Upper lobe of left lung (tissue), 6 donors: Measurements from ENCODE around the gene TDRKH. TPM values are rescaled to one million over a fixed set of nuclear protein-coding genes. Genes with fewer than 3 reads are reported as not detected.

ENCODE experiments used
- ATAC-seq, 2 donors: fragments of 200-7000 bp; cut with Tn5 transposase; one replicate each; pipeline ENCODE4 v1.9.1; 2022; ENCODE audit warnings: mild to moderate bottlenecking in 2 of 2, moderate library complexity in 2 of 2; ENCODE audit not compliant: low FRiP score in 2 of 2
- DNase-seq, 2 donors: peaks; one replicate each; pipeline ENCODE4 v3.0.0-alpha.2; 2019 to 2020
- H3K27ac ChIP-seq, 4 donors: fragments of 200-600 bp; sonication (generic); one replicate each; pipeline ENCODE4 v1.5.1; 2016 to 2019
- H3K27me3 ChIP-seq, 4 donors: fragments of 200-600 bp; sonication (generic); one replicate each; pipeline ENCODE4 v1.5.1; 2017 to 2019
- H3K36me3 ChIP-seq, 4 donors: fragments of 200-600 bp; sonication (generic); one replicate each; pipeline ENCODE4 v1.5.1; 2016 to 2019
- H3K4me1 ChIP-seq, 4 donors: fragments of 200-600 bp; sonication (generic); one replicate each; pipeline ENCODE4 v1.5.1; 2018 to 2019
- H3K4me3 ChIP-seq, 4 donors: fragments of 200-600 bp; sonication (generic); one replicate each; pipeline ENCODE4 v1.5.1; 2017 to 2019; ENCODE audit warnings: mild to moderate bottlenecking in 2 of 4, moderate library complexity in 1 of 4
- H3K9me3 ChIP-seq, 4 donors: fragments of 200-600 bp; sonication (generic); one replicate each; pipeline ENCODE4 v1.5.1; 2018 to 2019
- CTCF ChIP-seq, 6 experiments: fragments of 450-650 bp in 4 of 6; fragments of 200-600 bp in 2 of 6; sonication (generic) in 2 of 6; IDR thresholded peaks; one replicate each; pipeline ENCODE4 v1.5.1; 2016 to 2019; ENCODE audit warnings: antibody characterized with exemption in 6 of 6
- WGBS, 2 donors: methylation state at CpG; one replicate each; pipeline ENCODE4 v1.1.5; 2017 to 2018; 5-methylcytosine and 5-hydroxymethylcytosine counted together
- small RNA-seq, 4 donors: library from RNA; depleted of rRNA; stranded (forward); fragments of <200 nt; gene quantifications; one replicate each; pipeline ENCODE3, GENCODE V24; 2016
- total RNA-seq, 6 donors: library from RNA; depleted of rRNA in 4 of 6; stranded (reverse); fragments of >200 nt in 4 of 6; gene quantifications; one replicate each; pipeline versions ENCODE4 v1.1.0 to v1.2.1, GENCODE V29; 2016 to 2021
- donor health status: DM: no; HTN: no; CAD: no; lungs with moderate emphysema.
- donor health status: DM: no; HTN: yes; CAD: no; lungs with severe emphysema.

The TDRKH gene
- total RNA-seq, 6 donors from 2014 or later = 7.3 to 17.0 (median 13.1) TPM

GRCh38 chr1:151723726-151724370 lies 66.5 kb downstream of the TDRKH start:
- no peak for TF ChIP-seq CTCF (IDR thresholded peaks at IDR 0.05)
- no peaks in the 10 kb centered on the region for H3K36me3 ChIP-seq
- H3K4me3 ChIP-seq = no peak overlapping the region
- no peaks in the 10 kb centered on the region for H3K9me3 ChIP-seq
- ATAC-seq (no peak), DNase-seq (no peak)
- 44 to 62% methylated on average over 3 of the region's 3 CpGs for WGBS, 2 donors
- peaks cover 17 to 23% (median 18%) of the 10 kb centered on the region in 4 donors for H3K4me1 ChIP-seq
- no peak overlapping the region for H3K27ac ChIP-seq
- no peaks in the 10 kb centered on the region for H3K27me3 ChIP-seq

Small RNA genes lying within 50 kb of the gene (small RNA-seq; reads per million reads assigned to genes)
- 0 reads per million in 4 donors for gene RNU6-662P

Other genes with a start within 250 kb of the TDRKH start
- gene SNX27, start 178.4 kb downstream of the TDRKH start, total RNA-seq = 10 to 100 TPM; 35.0 to 62.9 (median 51.9) TPM
- under 1 TPM in 1 of 6 donors, not detected in 5; 0.13 TPM for gene CELF3, start 73.7 kb downstream of the TDRKH start, total RNA-seq
- gene RIIAD1, start 69.0 kb downstream of the TDRKH start, total RNA-seq = 10 to 100 TPM in 1 of 6 donors, 1 to 10 TPM in 3, not detected in 2; 2.5 to 20.7 (median 6.3) TPM
- gene MRPL9, start 27.0 kb downstream of the TDRKH start, total RNA-seq = 10 to 100 TPM; 27.6 to 94.3 (median 53.2) TPM
- gene LINGO4, start 14.9 kb upstream of the TDRKH start, total RNA-seq = under 1 TPM in 5 of 6 donors, not detected in 1; 0.22 to 0.89 (median 0.61) TPM
- 10 to 100 TPM; 10.3 to 46.2 (median 24.1) TPM for gene RORC, start 41.3 kb upstream of the TDRKH start, total RNA-seq
- gene C2CD4D, start 49.3 kb upstream of the TDRKH start, total RNA-seq = 1 to 10 TPM in 2 of 6 donors, under 1 TPM in 2, not detected in 2; 0.29 to 3.6 (median 0.78) TPM
- gene THEM5, start 63.2 kb upstream of the TDRKH start, total RNA-seq = not detected
- 10 to 100 TPM; 11.9 to 39.8 (median 15.5) TPM for gene THEM4, start 119.0 kb upstream of the TDRKH start, total RNA-seq
- gene S100A10, start 203.4 kb upstream of the TDRKH start, total RNA-seq = 100 to 1,000 TPM in 5 of 6 donors, 10 to 100 TPM in 1; 79.6 to 785 (median 432) TPM
- 100 to 1,000 TPM; 317 to 578 (median 488) TPM for gene S100A11, start 246.5 kb upstream of the TDRKH start, total RNA-seq